Measurements from ENCODE around the gene SRCIN1.
A peak's percentile ranks its signal among the peaks of the same experiment; 100 is the strongest.

GRCh38 chr17:38605841-38606645 lies at the start of gene SRCIN1:
- TF ChIP-seq CTCF (IDR thresholded peaks at IDR 0.05) (peak; percentile 47 to 70 (median 60)), POLR2A (IDR thresholded peaks at IDR 0.05; ENCODE audit: low read depth) (no peak)

All from esophagus muscularis mucosa (tissue), 3 donors.